Fibroblast of mammary gland (primary cell): ENCODE data around the gene MMP15.

Experiments used
- DNase-seq: peaks from one replicate; pipeline ENCODE4 v3.0.0-alpha.2; 2010; ENCODE audit warnings: low read depth
- H3K4me3 ChIP-seq: 2 replicates; pipeline ENCODE4 v1.5.1; 2011; ENCODE audit warnings: low read depth, mild to moderate bottlenecking, low read length, moderate library complexity; ENCODE audit not compliant: control insufficient read depth
- TF ChIP-seq, protein P1 (sequence below): conservative IDR thresholded peaks from 2 replicates; pipeline ENCODE4 v1.5.1; 2011; ENCODE audit warnings: low read depth, low read length, inconsistent platforms; ENCODE audit not compliant: control insufficient read depth, insufficient read depth

MMP15 gene

DNA sequence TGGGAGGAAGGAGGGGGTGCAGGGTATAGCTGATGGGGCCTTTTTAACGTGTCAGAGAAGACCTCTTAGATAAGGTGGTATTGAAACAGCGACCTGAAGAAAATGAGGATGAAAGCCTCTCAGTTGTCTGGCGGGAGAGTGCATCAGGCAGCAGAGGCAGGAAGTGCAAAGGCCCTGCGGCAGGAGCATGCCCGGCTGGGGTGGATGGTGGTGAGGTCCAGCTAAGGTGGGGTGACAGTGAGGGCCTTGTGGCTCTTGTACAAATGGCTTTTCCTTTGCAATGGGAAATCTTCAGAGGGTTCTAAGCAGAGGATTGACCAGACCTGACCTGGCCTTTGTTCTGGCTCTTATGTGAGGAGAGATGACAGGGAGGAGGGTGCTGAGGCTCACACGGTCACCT lies 11.4 kb downstream of the MMP15 start:
- no peak overlapping the region for H3K4me3 ChIP-seq
- DNase-seq: no peak
- TF ChIP-seq, protein P1, sequence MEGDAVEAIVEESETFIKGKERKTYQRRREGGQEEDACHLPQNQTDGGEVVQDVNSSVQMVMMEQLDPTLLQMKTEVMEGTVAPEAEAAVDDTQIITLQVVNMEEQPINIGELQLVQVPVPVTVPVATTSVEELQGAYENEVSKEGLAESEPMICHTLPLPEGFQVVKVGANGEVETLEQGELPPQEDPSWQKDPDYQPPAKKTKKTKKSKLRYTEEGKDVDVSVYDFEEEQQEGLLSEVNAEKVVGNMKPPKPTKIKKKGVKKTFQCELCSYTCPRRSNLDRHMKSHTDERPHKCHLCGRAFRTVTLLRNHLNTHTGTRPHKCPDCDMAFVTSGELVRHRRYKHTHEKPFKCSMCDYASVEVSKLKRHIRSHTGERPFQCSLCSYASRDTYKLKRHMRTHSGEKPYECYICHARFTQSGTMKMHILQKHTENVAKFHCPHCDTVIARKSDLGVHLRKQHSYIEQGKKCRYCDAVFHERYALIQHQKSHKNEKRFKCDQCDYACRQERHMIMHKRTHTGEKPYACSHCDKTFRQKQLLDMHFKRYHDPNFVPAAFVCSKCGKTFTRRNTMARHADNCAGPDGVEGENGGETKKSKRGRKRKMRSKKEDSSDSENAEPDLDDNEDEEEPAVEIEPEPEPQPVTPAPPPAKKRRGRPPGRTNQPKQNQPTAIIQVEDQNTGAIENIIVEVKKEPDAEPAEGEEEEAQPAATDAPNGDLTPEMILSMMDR: no peak

DNA sequence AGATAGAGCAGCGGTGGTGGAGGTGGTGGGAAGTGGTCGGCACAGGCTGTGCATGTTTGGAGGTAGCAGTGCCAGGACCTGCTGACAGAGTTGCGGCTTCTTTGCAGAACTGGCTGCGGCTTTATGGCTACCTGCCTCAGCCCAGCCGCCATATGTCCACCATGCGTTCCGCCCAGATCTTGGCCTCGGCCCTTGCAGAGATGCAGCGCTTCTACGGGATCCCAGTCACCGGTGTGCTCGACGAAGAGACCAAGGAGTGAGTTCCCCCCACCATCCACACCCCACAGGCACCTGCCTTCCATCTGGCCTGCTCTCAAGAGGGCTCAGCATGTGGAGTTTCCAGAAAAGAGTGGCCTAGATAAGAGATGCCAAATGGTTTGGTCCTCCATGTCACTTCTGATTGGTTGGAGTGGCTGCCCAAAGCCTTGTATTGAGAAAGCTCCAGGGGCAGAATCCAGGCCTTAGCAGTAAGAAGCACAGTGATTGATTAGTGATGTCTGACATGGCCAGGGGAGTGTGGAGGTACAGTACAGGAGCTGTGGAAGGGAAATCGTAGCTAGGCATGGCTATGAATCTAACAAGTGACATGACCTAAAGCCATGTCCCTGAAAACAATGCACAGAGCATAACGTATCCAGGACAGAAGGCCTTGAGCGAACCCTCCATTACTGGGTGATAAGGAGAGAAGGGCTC lies 12.0 kb downstream of the MMP15 start:
- TF ChIP-seq, protein P1: no peak
- no peak overlapping the region for H3K4me3 ChIP-seq
- DNase-seq: no peak

DNA sequence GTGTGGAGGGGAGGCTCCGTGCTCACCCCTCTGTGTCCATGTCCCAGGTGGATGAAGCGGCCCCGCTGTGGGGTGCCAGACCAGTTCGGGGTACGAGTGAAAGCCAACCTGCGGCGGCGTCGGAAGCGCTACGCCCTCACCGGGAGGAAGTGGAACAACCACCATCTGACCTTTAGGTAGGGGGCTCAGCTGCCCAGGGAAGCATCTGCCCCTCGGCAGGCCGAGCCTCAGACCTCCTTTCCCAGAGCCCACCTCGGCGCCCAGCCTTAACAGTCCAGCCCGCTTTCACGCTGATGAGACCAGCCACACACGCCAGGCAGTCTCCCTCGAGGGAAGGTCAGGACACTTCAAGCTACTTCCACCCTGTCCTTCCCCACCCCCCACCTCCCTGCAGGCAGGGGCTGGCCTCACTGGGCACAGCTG lies 12.7 kb downstream of the MMP15 start:
- no peak overlapping the region for H3K4me3 ChIP-seq
- TF ChIP-seq, protein P1: no peak
- no peak for DNase-seq

DNA sequence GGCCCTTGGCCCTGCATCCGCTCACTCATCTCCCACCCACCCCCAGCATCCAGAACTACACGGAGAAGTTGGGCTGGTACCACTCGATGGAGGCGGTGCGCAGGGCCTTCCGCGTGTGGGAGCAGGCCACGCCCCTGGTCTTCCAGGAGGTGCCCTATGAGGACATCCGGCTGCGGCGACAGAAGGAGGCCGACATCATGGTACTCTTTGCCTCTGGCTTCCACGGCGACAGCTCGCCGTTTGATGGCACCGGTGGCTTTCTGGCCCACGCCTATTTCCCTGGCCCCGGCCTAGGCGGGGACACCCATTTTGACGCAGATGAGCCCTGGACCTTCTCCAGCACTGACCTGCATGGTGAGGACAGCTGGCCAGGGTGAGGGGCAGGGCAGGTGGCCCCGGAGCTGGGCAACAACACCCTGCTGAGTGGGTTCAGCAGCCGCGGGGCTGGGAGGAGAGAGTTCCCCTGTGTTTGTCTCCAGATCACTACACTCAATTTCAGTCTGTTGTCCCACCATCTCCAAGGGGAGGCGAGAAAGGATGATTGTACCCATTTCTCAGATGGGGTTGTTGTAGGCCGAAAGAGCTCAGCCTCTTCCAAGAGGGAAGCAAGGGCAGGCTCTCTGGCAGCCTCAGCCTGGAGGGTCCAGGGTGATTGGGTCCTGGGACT lies 14.4 kb downstream of the MMP15 start:
- TF ChIP-seq, protein P1: no peak
- DNase-seq: no peak

DNA sequence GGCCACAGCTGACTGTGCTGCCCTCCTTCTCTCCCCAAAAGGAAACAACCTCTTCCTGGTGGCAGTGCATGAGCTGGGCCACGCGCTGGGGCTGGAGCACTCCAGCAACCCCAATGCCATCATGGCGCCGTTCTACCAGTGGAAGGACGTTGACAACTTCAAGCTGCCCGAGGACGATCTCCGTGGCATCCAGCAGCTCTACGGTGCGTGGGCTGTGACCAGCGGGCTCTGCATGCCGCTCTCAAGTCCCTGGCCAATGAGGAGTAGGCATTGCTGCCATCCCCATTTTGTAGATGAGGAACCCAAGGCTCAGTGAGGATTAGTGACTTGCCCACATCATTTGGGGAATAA lies 14.9 kb downstream of the MMP15 start:
- H3K4me3 ChIP-seq: no peak overlapping the region
- no peak for DNase-seq
- TF ChIP-seq, protein P1: no peak

More for the DNA sequence above, 14.4 kb downstream of the MMP15 start:
- no peak overlapping the region for H3K4me3 ChIP-seq

DNA sequence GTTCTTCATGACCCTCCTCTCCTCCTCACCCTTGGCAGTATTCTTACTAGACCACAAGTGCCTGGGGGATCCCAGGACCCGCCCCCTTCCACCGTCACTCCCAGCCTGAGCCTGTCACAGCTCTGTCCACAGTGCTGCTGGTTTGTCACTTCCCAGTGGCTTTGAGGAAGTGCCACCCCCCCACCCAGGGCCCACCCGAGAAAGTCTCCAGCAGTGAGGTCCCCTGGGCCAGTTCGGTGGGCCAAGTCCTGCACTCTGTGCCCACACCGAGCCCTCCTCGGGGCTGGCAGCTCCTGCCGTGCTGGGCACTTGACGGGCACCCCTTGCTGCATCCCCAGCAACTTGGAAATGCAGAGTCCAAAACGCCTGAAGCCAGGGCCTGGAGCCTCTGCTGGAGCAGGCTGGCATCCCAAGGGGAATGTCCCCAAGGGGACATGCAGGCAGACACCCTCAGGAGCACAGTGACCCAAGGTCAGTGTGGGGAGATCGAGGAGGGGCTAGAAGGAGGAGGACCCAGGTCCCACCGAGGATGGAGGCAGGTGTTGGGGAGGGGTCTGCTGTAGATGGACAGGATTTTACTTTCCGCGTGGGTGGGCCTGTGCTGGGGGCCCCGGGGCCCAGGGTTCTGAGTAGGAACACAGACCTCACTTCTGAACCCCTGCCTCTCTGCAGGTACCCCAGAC lies 15.5 kb downstream of the MMP15 start:
- TF ChIP-seq, protein P1: no peak
- DNase-seq: no peak
- no peak overlapping the region for H3K4me3 ChIP-seq
